NCI-H82 treated with DMSO at 0.1 percent for 48 hours (cell line): Measurements from ENCODE around the gene ZNF440.
"Not testable (repeated sequence)": the region's sequence is repeated elsewhere in the genome, so short reads cannot be mapped to it uniquely, and the experiment has no call there.

Experiments
- DNase-seq: peaks from one replicate; lab custom pipeline; 2025; ENCODE audit not compliant: unreplicated experiment; lab: John Stamatoyannopoulos, UW

ZNF440 gene

GRCh38 chr19:11814029-11814699, at the start of gene ZNF440:
TSS of gene ZNF440 (plus strand) at chr19:11814273. CDS start at chr19:11814448, 175 bp downstream.
- DNase-seq = peak; percentile 54

GRCh38 chr19:11766597-11767591, 47.2 kb upstream of the ZNF440 start, which contains the start of gene ZNF441:
TSS of gene ZNF441 (plus strand) at chr19:11767000. CDS start at chr19:11767194, 194 bp downstream.
- DNase-seq = peak; percentile 53

- no peak for DNase-seq
These were observed 46.4 kb upstream of the ZNF440 start for GRCh38 chr19:11767633-11768133.

- DNase-seq = no peak
These were observed 44.1 kb upstream of the ZNF440 start for GRCh38 chr19:11769995-11770394.

GRCh38 chr19:11771520-11771919, 42.6 kb upstream of the ZNF440 start:
- DNase-seq = not testable (repeated sequence)

GRCh38 chr19:11776669-11777068, 37.4 kb upstream of the ZNF440 start:
- DNase-seq = not testable (repeated sequence)

GRCh38 chr19:11780431-11781020, 33.5 kb upstream of the ZNF440 start:
- DNase-seq = no peak

- no peak for DNase-seq
These were observed 32.6 kb upstream of the ZNF440 start for GRCh38 chr19:11781295-11782057.

- DNase-seq = no peak
These were observed 30.3 kb upstream of the ZNF440 start for GRCh38 chr19:11783767-11784166.

GRCh38 chr19:11784356-11784755, 29.7 kb upstream of the ZNF440 start:
- DNase-seq = no peak

GRCh38 chr19:11787536-11787935, 26.5 kb upstream of the ZNF440 start:
- DNase-seq = no peak

GRCh38 chr19:11792942-11793341, 21.1 kb upstream of the ZNF440 start:
- no peak for DNase-seq

GRCh38 chr19:11797491-11797890, 16.6 kb upstream of the ZNF440 start:
- DNase-seq = peak; percentile 60

GRCh38 chr19:11798391-11799330, 15.4 kb upstream of the ZNF440 start, which contains the start of gene ZNF491:
TSS of gene ZNF491 (plus strand) at chr19:11798523. CDS start at chr19:11805954, 7,431 bp downstream.
- peak; percentile 83 for DNase-seq

GRCh38 chr19:11806354-11807098, 7.5 kb upstream of the ZNF440 start:
- DNase-seq = no peak

- no peak for DNase-seq
These were observed 7.0 kb upstream of the ZNF440 start for GRCh38 chr19:11807099-11807380.

- DNase-seq = no peak
These were observed 407 bp upstream of the ZNF440 start for GRCh38 chr19:11813703-11814028.

- no peak for DNase-seq
These were observed 595 bp downstream of the ZNF440 start for GRCh38 chr19:11814700-11815035.

GRCh38 chr19:11821474-11822109, 7.5 kb downstream of the ZNF440 start:
- no peak for DNase-seq
